D341Med (cell line): ENCODE measurements around the gene COMP.

Source experiments
- DNase-seq: peaks from one replicate; pipeline ENCODE4 v3.0.0; 2012; ENCODE audit warnings: low spot score

Gene COMP

GRCh38 chr19:18803550-18804138 lies 12.5 kb upstream of the COMP start:
- DNase-seq = peak; percentile 17

GRCh38 chr19:18802354-18802753 lies 11.2 kb upstream of the COMP start:
- DNase-seq = peak; percentile 48

GRCh38 chr19:18800636-18801035 lies 9.5 kb upstream of the COMP start:
- DNase-seq = no peak

- DNase-seq = no peak
Observed at GRCh38 chr19:18800079-18800478, 9.0 kb upstream of the COMP start.

- DNase-seq = no peak
Observed at GRCh38 chr19:18799389-18799970, 8.4 kb upstream of the COMP start.

GRCh38 chr19:18798384-18799352 lies 7.6 kb upstream of the COMP start:
- DNase-seq = no peak

GRCh38 chr19:18796239-18796638 lies 5.1 kb upstream of the COMP start:
- DNase-seq = no peak

- DNase-seq = no peak
Observed at GRCh38 chr19:18795540-18795939, 4.4 kb upstream of the COMP start.

- DNase-seq = no peak
Observed at GRCh38 chr19:18794692-18795091, 3.6 kb upstream of the COMP start.

GRCh38 chr19:18794029-18794313 lies 2.9 kb upstream of the COMP start:
- DNase-seq = no peak

- no peak for DNase-seq
Observed at GRCh38 chr19:18793144-18794028, 2.3 kb upstream of the COMP start.

GRCh38 chr19:18792661-18793060 lies 1.6 kb upstream of the COMP start:
- DNase-seq = no peak

GRCh38 chr19:18791315-18791678 lies 192 bp upstream of the COMP start:
- no peak for DNase-seq

- peak; percentile 80 for DNase-seq
Observed at GRCh38 chr19:18789883-18790565, 1.1 kb downstream of the COMP start.

GRCh38 chr19:18789422-18789869 lies 1.7 kb downstream of the COMP start:
- DNase-seq = no peak

- DNase-seq = no peak
Observed at GRCh38 chr19:18788529-18789421, 2.3 kb downstream of the COMP start.

- peak; percentile 99 for DNase-seq
Observed at GRCh38 chr19:18785179-18786124, 5.7 kb downstream of the COMP start.

- DNase-seq = no peak
Observed at GRCh38 chr19:18784786-18785120, 6.4 kb downstream of the COMP start.

GRCh38 chr19:18783958-18784785 lies 6.9 kb downstream of the COMP start:
- no peak for DNase-seq
